GM18951 (cell line): ENCODE results near the gene NPIPA8.
"Not testable (repeated sequence)": the region's sequence is repeated elsewhere in the genome, so short reads cannot be mapped to it uniquely, and the experiment has no call there.

Source experiments
- in situ Hi-C: fragments of 300-500 bp; cut with MboI; formaldehyde crosslinking; loops from one replicate; pipeline ENCODE4 v1.12.0; 2022; ENCODE audit warnings: low sequenced_read_pairs, mixed read lengths, inconsistent platforms; ENCODE audit not compliant: unreplicated experiment

NPIPA8 gene

GRCh38 chr16:18336636-18337035 is at the start of gene NPIPA8:
Gene NPIPA8 (minus strand): TSS chr16:18336736. CDS start chr16:18332662, 4,074 bp downstream.
- in situ Hi-C loops = not testable (repeated sequence)

- in situ Hi-C loops = not testable (repeated sequence)
These were observed 48.7 kb upstream of the NPIPA8 start for GRCh38 chr16:18385285-18385684.

- in situ Hi-C loops = not testable (repeated sequence)
These were observed 48.3 kb upstream of the NPIPA8 start for GRCh38 chr16:18384869-18385268.

GRCh38 chr16:18384098-18384636 is 47.6 kb upstream of the NPIPA8 start:
- in situ Hi-C loops = not testable (repeated sequence)

GRCh38 chr16:18382696-18383095 is 46.2 kb upstream of the NPIPA8 start:
- in situ Hi-C loops = not testable (repeated sequence)

- in situ Hi-C loops = not testable (repeated sequence)
These were observed 11.2 kb upstream of the NPIPA8 start for GRCh38 chr16:18347742-18348141.

- in situ Hi-C loops = not testable (repeated sequence)
These were observed 10.5 kb upstream of the NPIPA8 start for GRCh38 chr16:18346993-18347392.

- in situ Hi-C loops = not testable (repeated sequence)
These were observed 8.1 kb upstream of the NPIPA8 start for GRCh38 chr16:18344634-18345033.

GRCh38 chr16:18341986-18342385 is 5.5 kb upstream of the NPIPA8 start:
- in situ Hi-C loops = not testable (repeated sequence)

GRCh38 chr16:18341417-18341960 is 5.0 kb upstream of the NPIPA8 start:
- in situ Hi-C loops = not testable (repeated sequence)

GRCh38 chr16:18339210-18339609 is 2.7 kb upstream of the NPIPA8 start:
- in situ Hi-C loops = not testable (repeated sequence)

GRCh38 chr16:18311811-18312210 is 24.7 kb downstream of the NPIPA8 start:
- in situ Hi-C loops = not testable (repeated sequence)

GRCh38 chr16:18309159-18309558 is 27.4 kb downstream of the NPIPA8 start:
- in situ Hi-C loops = not testable (repeated sequence)

- in situ Hi-C loops = not testable (repeated sequence)
These were observed 29.3 kb downstream of the NPIPA8 start for GRCh38 chr16:18307241-18307640.

- in situ Hi-C loops = not testable (repeated sequence)
These were observed 30.5 kb downstream of the NPIPA8 start for GRCh38 chr16:18306066-18306465.

- in situ Hi-C loops = not testable (repeated sequence)
These were observed 33.4 kb downstream of the NPIPA8 start for GRCh38 chr16:18303059-18303706.

GRCh38 chr16:18297714-18298113 is 38.8 kb downstream of the NPIPA8 start:
- in situ Hi-C loops = not testable (repeated sequence)

GRCh38 chr16:18296931-18297330 is 39.6 kb downstream of the NPIPA8 start:
- in situ Hi-C loops = not testable (repeated sequence)

- in situ Hi-C loops = not testable (repeated sequence)
These were observed 42.2 kb downstream of the NPIPA8 start for GRCh38 chr16:18294371-18294770.

- in situ Hi-C loops = not testable (repeated sequence)
These were observed 43.1 kb downstream of the NPIPA8 start for GRCh38 chr16:18293337-18293956.

- in situ Hi-C loops = not testable (repeated sequence)
These were observed 45.6 kb downstream of the NPIPA8 start for GRCh38 chr16:18290959-18291358.
